Fibroblast of the aortic adventitia (primary cell): Measurements from ENCODE around the gene HMCES. TPM values are rescaled to one million over a fixed set of nuclear protein-coding genes. Genes with fewer than 3 reads are reported as not detected.
"Not testable (repeated sequence)": the region's sequence is repeated elsewhere in the genome, so short reads cannot be mapped to it uniquely, and the experiment has no call there.

Source experiments
- DNase-seq: peaks from one replicate; pipeline ENCODE4 v3.0.0-alpha.2; 2010; ENCODE audit warnings: low read depth
- H3K4me3 ChIP-seq: 2 replicates; pipeline ENCODE4 v1.5.1; 2011; ENCODE audit warnings: low read depth, mild to moderate bottlenecking, control low read depth, low read length, moderate library complexity
- small RNA-seq: library from RNA; depleted of rRNA; stranded (forward); fragments of <200 nt; gene quantifications from one replicate; pipeline ENCODE3, GENCODE V24; 2012
- total RNA-seq: library from RNA; depleted of rRNA; stranded (reverse); fragments of >200 nt; gene quantifications from 2 replicates; pipeline ENCODE4 v1.2.3, GENCODE V29; 2012; ENCODE audit warnings: low replicate concordance
- TF ChIP-seq, protein P1 (sequence below): IDR thresholded peaks from 2 replicates; pipeline ENCODE4 v1.5.1; 2011; ENCODE audit warnings: mild to moderate bottlenecking, low read length, control low read depth, inconsistent platforms; ENCODE audit not compliant: insufficient read depth

HMCES gene
- total RNA-seq, 1 donor, result 11.1 TPM

DNA sequence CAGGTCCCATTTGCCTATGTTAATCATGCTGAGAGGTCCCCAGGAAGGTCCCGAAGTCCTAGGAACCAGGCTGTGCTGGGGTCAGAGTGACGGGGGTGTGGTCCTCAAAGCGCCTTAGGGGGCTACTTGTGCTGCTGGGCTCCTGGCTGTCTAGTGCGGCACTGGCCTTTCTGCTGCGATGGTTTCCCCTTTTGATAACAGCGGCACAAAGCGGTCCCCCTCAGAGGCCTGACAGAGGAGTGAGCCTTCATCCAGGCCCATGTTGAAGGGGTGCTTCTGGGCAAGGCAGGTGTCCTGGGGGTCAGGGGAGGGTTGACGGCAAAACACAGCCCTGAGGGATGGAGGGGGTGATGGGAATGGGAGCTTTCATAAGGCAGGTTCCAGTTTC lies 68.8 kb downstream of the HMCES start:
- no peak for DNase-seq
- no peak overlapping the region for H3K4me3 ChIP-seq
- TF ChIP-seq, protein P1, sequence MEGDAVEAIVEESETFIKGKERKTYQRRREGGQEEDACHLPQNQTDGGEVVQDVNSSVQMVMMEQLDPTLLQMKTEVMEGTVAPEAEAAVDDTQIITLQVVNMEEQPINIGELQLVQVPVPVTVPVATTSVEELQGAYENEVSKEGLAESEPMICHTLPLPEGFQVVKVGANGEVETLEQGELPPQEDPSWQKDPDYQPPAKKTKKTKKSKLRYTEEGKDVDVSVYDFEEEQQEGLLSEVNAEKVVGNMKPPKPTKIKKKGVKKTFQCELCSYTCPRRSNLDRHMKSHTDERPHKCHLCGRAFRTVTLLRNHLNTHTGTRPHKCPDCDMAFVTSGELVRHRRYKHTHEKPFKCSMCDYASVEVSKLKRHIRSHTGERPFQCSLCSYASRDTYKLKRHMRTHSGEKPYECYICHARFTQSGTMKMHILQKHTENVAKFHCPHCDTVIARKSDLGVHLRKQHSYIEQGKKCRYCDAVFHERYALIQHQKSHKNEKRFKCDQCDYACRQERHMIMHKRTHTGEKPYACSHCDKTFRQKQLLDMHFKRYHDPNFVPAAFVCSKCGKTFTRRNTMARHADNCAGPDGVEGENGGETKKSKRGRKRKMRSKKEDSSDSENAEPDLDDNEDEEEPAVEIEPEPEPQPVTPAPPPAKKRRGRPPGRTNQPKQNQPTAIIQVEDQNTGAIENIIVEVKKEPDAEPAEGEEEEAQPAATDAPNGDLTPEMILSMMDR, result no peak

DNA sequence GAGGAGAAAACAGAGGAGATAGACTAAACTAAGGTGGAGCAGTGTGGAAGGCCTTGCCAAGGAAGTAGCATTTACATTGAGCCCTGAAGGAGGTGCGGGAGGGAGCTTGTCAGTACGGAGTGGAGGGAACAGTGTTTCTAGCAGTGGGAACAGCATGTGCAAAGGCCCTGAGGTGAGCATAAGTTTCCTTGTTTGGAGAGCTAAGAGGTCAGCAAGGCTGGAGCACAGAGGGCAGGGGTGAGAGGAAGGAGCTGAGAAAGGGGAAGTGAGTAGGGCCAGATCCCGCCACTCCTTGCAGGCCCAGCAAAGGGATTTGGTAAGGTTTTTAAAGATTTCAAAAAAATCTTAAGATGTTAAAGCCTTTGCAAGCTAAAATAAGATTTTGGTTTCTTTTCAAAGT lies 70.1 kb downstream of the HMCES start:
- DNase-seq, result no peak
- H3K4me3 ChIP-seq, result no peak overlapping the region
- TF ChIP-seq, protein P1, result no peak

- H3K4me3 ChIP-seq, DNase-seq: not testable (repeated sequence)
Observed at GRCh38 chr3:129349169-129349568, 70.5 kb downstream of the HMCES start.

DNA sequence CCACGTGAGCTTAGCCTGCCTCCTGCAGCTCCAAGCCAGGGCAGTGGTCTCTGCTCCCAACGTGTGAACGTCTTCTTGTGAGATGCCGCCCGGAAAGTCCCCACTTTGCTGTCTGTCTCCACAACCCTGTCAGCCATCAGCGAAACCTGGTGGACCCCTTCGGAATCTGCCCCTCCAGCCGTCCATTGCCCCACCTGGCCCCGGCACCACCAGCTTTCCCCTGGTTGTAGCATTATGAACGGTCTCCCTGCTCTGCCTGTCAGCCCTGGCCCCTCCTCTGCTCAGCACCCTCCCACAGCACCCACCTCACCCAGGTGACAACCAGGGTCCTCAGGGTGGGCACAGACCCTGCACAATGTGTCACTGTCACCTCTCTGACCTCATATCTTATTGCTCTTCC lies 71.1 kb downstream of the HMCES start:
- no peak for DNase-seq
- TF ChIP-seq, protein P1, result no peak
- H3K4me3 ChIP-seq, result no peak overlapping the region

DNA sequence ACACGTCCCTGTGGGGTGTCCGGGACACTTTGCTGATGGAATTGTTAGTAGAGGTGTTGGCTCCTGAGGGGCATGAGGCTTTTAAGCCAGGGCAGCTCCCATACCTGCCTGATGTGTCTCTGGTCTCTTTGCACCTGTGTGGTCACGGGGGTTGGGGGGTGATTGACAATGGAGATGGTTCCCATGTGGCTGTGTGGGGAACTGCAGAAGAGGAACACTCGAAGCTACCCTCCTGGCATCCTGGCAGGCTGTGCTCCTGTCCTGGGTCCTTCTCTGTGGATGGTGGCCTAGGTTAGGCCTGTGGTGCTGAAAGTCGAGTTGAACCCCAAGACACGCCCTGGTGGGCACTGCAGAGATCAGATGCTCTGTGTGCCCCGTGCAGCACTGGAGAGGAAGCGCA lies 73.4 kb downstream of the HMCES start:
- TF ChIP-seq, protein P1, result no peak
- no peak for DNase-seq
- H3K4me3 ChIP-seq, result no peak overlapping the region

DNA sequence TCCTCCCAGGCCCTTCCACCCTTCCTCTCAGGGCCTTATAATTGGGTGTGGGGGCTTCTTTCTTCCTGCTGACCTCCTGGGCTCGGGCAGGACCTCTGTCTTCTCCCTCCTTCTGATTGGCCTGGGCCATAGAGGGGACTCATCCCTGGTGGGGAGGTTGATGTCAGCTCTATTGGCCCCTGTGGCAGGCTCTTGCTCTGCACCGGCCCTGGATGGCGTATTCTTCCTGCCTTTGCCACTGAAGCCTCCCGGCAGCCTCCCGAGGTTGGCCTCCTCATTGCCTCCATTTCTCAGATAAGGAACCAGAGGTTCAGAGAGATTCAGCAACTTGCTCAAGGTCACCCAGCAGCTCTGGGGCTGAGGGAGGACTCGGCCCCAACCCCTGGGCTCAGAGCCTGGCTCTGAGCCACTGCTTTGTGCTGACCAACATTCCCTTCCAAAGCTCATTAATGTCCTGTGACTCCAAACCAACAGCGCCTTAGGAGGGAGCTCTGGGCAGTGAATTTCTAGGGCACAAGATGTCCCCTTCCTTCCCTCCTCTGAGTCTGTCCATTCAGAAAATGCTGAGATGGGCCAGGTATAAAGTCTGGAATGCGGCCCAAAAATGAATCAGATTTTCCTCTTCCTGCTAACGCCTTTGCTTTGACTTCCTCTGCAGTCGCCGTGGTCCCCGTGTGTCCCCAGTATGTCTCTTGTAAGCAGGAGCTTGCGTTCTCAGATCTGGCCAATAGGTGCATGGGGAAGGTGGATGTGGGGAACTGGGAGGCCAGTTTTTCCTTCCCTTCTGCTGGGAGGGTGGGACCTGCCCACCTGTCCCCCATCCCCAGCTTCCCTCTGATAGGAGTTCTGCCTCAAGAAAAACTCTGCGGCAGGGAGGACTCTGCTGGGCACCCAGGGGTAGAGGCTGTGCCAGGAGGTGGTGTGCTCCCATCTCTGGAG lies 74.2 kb downstream of the HMCES start:
- no peak overlapping the region for H3K4me3 ChIP-seq
- no peak for DNase-seq
- TF ChIP-seq, protein P1, result no peak

DNA sequence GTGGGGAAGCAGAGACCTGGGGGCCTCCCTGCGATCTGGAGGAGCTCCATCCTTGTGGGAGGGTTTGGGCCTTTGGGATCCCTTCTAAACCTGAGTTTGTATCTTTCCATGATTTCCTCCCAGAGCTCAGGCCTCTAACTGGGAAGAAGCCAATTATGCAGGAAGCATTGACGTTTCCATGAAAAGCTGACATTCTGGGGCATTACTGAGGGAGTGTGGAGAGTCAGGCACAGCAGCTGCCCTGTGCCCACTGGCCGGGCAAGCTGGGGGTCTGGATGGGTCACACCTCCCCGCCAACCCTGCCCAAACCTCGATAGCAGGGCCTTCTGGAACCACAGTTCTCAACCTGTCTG lies 74.9 kb downstream of the HMCES start:
- no peak overlapping the region for H3K4me3 ChIP-seq
- TF ChIP-seq, protein P1, result no peak
- DNase-seq, result no peak

Small RNA genes within 50 kb of the gene (small RNA-seq; reads per million reads assigned to genes)
- gene MIR6826, result 0.32 reads per million

Other genes starting within 250 kb of the HMCES start
- not detected in 2 replicates for gene GP9, start 218.1 kb upstream of the HMCES start, total RNA-seq
- 2.5 and 5.1 TPM in 2 replicates for gene RAB43, start 157.1 kb upstream of the HMCES start, total RNA-seq
- gene ISY1, start 117.8 kb upstream of the HMCES start, total RNA-seq, result 20.6 and 51.0 TPM in 2 replicates
- gene CNBP, start 95.0 kb upstream of the HMCES start, total RNA-seq, result 286 and 295 TPM in 2 replicates
- 235 and 371 TPM in 2 replicates for gene COPG1, start 29.3 kb upstream of the HMCES start, total RNA-seq
- under 0.01 TPM in 1 of 2 replicates, not detected in the other for gene EFCAB12, start 149.8 kb downstream of the HMCES start, total RNA-seq
- 28.9 and 34.9 TPM in 2 replicates for gene MBD4, start 161.1 kb downstream of the HMCES start, total RNA-seq
- gene IFT122, start 161.4 kb downstream of the HMCES start, total RNA-seq, result 21.4 and 38.0 TPM in 2 replicates
- gene RHO, start 249.8 kb downstream of the HMCES start, total RNA-seq, result not detected in 2 replicates